ENCODE data around the gene PHF19. TPM values are rescaled to one million over a fixed set of nuclear protein-coding genes. Genes with fewer than 3 reads are reported as not detected.

Gene PHF19
- polyA plus RNA-seq, 3 donors: 12.6 to 61.0 (median 12.7) TPM

DNA sequence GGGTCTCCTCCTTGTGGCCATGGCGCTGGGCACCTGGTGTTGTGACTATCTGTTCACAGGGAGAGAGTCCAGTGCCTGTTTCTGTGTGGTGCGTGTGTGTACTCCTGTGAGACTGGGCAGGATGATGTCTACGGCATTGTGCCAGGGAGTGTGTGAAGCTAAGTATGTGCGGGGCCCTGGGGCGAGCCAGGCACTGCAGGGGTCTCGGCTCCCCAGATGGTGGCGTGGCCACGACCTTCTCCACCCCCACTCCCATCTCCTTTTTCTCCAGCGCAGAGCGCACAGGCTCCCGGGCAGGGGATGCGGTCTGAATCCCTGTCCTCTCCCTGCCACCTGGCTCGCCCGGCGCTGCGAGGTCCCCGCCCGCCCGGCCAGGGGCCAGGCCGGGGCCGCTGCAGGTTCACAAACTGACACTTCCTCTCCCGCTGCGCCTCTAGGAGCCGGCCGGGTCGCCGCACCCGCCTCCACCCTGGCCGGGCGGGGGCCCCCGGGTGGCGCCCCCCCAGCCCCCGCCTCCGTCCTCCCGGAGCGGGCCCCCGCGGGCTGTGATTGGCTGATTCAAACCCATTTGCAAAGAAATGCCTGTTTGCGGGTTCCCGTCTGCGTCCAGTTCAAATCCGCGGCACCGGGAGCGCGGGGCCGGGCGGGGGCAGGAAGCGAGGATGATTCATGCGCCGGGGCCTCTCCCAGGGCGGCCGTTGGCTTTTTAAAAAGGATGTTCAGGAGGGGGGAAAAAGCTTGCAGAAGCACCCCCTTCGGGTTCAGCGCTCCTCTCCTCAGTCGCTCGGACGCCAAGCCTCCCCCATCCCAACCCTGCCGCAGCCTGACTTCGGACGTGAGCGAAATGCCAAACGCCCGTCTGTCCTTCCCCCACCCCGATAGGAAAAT, 790 bp downstream of the PHF19 start:
- H2AFZ ChIP-seq (ENCODE audit: insufficient read depth, low read depth, low read length, poor library complexity, severe bottlenecking): peak overlapping the region; percentile 80
- H3K79me2 ChIP-seq (ENCODE audit: insufficient read depth, low read length): peaks cover 53% of the 10 kb centered on the region
- H4K20me1 ChIP-seq (ENCODE audit: insufficient read depth, low read length): no peaks in the 10 kb centered on the region
- H3K36me3 ChIP-seq (replicated peaks in 1 of 2; ENCODE audit: control insufficient read depth in 1 of 2, insufficient read depth in 2 of 2, low read length in 2 of 2): peaks cover 16 to 34% of the 10 kb centered on the region in 2 donors
- Mint-ChIP-seq H3K36me3 (peaks cover 34 to 35% of the 10 kb centered on the region in 2 donors), H3K27ac (peak overlapping the region; percentile 84 to 95 (median 93)), H3K4me1 (peaks cover 44% of the 10 kb centered on the region), H3K4me3 (peak overlapping the region; percentile 82 to 91), H3K9me3 (peaks cover 0 to 2% (median 0%) of the 10 kb centered on the region in 7 donors), H3K27me3 (ENCODE audit: low read depth in 3 of 3) (peaks cover 1 to 3% (median 1%) of the 10 kb centered on the region in 3 donors)
- H3K9ac ChIP-seq (ENCODE audit: insufficient read depth, low read length, poor library complexity, severe bottlenecking): peak overlapping the region; percentile 78
- WGBS (ENCODE audit: insufficient coverage): under 1% methylated on average over 53 of the region's 65 CpGs
- intact Hi-C loops (cut with micrococcal nuclease): loop anchor here (2.0 to 5.0 kb wide), 2 partner anchors 51 to 59 kb away; partner anchors contain the start of gene TRAF1 (in 1 of the 2)
- peak overlapping the region; percentile 83 for H3K4me2 ChIP-seq (replicated peaks; ENCODE audit: extremely low read depth, low read length, poor library complexity, severe bottlenecking)
- H3K27me3 ChIP-seq (ENCODE audit: control insufficient read depth in 2 of 2, insufficient read depth in 2 of 2, low read length in 2 of 2): no peaks in the 10 kb centered on the region
- peak overlapping the region; percentile 63 to 97 (median 85) for H3K4me3 ChIP-seq (replicated peaks in 1 of 3; ENCODE audit: low read depth in 2 of 3, low read length in 3 of 3)
- peaks cover 29 to 31% of the 10 kb centered on the region in 2 donors for H3K4me1 ChIP-seq (ENCODE audit: control insufficient read depth in 1 of 2, insufficient read depth in 2 of 2, low read length in 2 of 2)
- TF ChIP-seq, protein P1, sequence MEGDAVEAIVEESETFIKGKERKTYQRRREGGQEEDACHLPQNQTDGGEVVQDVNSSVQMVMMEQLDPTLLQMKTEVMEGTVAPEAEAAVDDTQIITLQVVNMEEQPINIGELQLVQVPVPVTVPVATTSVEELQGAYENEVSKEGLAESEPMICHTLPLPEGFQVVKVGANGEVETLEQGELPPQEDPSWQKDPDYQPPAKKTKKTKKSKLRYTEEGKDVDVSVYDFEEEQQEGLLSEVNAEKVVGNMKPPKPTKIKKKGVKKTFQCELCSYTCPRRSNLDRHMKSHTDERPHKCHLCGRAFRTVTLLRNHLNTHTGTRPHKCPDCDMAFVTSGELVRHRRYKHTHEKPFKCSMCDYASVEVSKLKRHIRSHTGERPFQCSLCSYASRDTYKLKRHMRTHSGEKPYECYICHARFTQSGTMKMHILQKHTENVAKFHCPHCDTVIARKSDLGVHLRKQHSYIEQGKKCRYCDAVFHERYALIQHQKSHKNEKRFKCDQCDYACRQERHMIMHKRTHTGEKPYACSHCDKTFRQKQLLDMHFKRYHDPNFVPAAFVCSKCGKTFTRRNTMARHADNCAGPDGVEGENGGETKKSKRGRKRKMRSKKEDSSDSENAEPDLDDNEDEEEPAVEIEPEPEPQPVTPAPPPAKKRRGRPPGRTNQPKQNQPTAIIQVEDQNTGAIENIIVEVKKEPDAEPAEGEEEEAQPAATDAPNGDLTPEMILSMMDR (IDR thresholded peaks at IDR 0.05): no peak
- DNase-seq: peak; percentile 86 to 91 (median 87)
- H3K9me3 ChIP-seq (replicated peaks in 1 of 2; ENCODE audit: control insufficient read depth in 1 of 2, insufficient read depth in 1 of 2, low read length in 2 of 2): no peaks in the 10 kb centered on the region
- peak overlapping the region; percentile 85 to 88 for H3K27ac ChIP-seq (ENCODE audit: low read depth in 1 of 2, low read length in 2 of 2)

DNA sequence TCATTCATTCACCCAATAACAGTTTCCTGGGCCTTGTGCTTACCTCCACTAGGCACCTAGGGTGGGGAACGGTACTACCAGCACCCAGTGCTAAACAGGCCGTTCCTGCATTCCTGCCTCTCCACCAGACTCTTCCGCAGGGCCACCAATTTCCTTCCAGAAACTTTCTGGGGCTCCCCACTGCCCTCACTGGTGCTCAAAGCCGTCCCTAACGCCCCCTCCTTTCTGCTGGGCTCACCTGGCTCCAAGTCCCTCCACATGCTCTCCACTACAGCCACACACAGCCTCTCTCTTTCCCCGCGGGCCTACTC, 1.4 kb downstream of the PHF19 start:
- TF ChIP-seq, protein P1 (IDR thresholded peaks at IDR 0.05): no peak
- Histone ChIP-seq H4K20me1 (ENCODE audit: insufficient read depth, low read length) (no peaks in the 10 kb centered on the region), H3K4me3 (replicated peaks in 1 of 3; ENCODE audit: low read depth in 2 of 3, low read length in 3 of 3) (peak overlapping the region; percentile 57 to 97 (median 85)), H3K36me3 (replicated peaks in 1 of 2; ENCODE audit: control insufficient read depth in 1 of 2, insufficient read depth in 2 of 2, low read length in 2 of 2) (peaks cover 16 to 34% of the 10 kb centered on the region in 2 donors), H3K79me2 (ENCODE audit: insufficient read depth, low read length) (peaks cover 53% of the 10 kb centered on the region), H3K9me3 (replicated peaks in 1 of 2; ENCODE audit: control insufficient read depth in 1 of 2, insufficient read depth in 1 of 2, low read length in 2 of 2) (no peaks in the 10 kb centered on the region), H3K4me1 (ENCODE audit: control insufficient read depth in 1 of 2, insufficient read depth in 2 of 2, low read length in 2 of 2) (peaks cover 29 to 33% of the 10 kb centered on the region in 2 donors), H2AFZ (ENCODE audit: insufficient read depth, low read depth, low read length, poor library complexity, severe bottlenecking) (peak overlapping the region; percentile 80), H3K27me3 (ENCODE audit: control insufficient read depth in 2 of 2, insufficient read depth in 2 of 2, low read length in 2 of 2) (no peaks in the 10 kb centered on the region), H3K27ac (ENCODE audit: low read depth in 1 of 2, low read length in 2 of 2) (peak overlapping the region; percentile 68 to 85), H3K4me2 (replicated peaks; ENCODE audit: extremely low read depth, low read length, poor library complexity, severe bottlenecking) (peak overlapping the region; percentile 83), H3K9ac (ENCODE audit: insufficient read depth, low read length, poor library complexity, severe bottlenecking) (peak overlapping the region; percentile 78)
- Mint-ChIP-seq H3K4me1 (peaks cover 46% of the 10 kb centered on the region), H3K9me3 (peaks cover 0 to 2% (median 0%) of the 10 kb centered on the region in 7 donors), H3K27ac (peak overlapping the region; percentile 84 to 95 (median 92)), H3K27me3 (ENCODE audit: low read depth in 3 of 3) (peaks cover 0 to 2% (median 1%) of the 10 kb centered on the region in 3 donors), H3K36me3 (peaks cover 36 to 40% of the 10 kb centered on the region in 2 donors), H3K4me3 (peak overlapping the region; percentile 82 to 91)
- DNase-seq: no peak
- intact Hi-C loops (cut with micrococcal nuclease): loop anchor here in 1 of 2 donors (5.0 kb wide), 1 partner anchor 52 kb away; the partner anchor contains the start of gene TRAF1
- whole genome bisulfite sequencing (ENCODE audit: insufficient coverage): 29% methylated on average over 4 of the region's 7 CpGs
